OCI-LY3 (cell line): ENCODE measurements around the gene TRIO.

ENCODE experiments used
- CTCF ChIP-seq: fragments of 200-600, 300-600 bp; sonication (generic); IDR thresholded peaks from 2 replicates; pipeline ENCODE4 v1.5.1; 2014; ENCODE audit warnings: antibody characterized with exemption, low read length, low read depth
- EZH2phosphoT487 ChIP-seq: fragments of 200-600 bp; shearing (Covaris generic); IDR thresholded peaks from 2 replicates; pipeline ENCODE4 v1.6.1; 2018; ENCODE audit warnings: antibody characterized with exemption, mixed run types, low read depth

- no peak for TF ChIP-seq CTCF
- TF ChIP-seq EZH2phosphoT487, result no peak
Observed at GRCh38 chr5:14486996-14487896, 344.1 kb downstream of the TRIO start.
